GM13976 (cell line): ENCODE measurements around the gene HLTF.

Source experiments
- DNase-seq: peaks from one replicate; pipeline ENCODE4 v3.0.0; 2012; ENCODE audit warnings: low spot score
- CTCF ChIP-seq: IDR thresholded peaks from 2 replicates; pipeline ENCODE4 v1.5.1; 2012; ENCODE audit warnings: borderline replicate concordance, mild to moderate bottlenecking; ENCODE audit not compliant: insufficient read depth; ENCODE audit errors: extremely low read depth, missing control alignments, control extremely low read depth
- in situ Hi-C: fragments of 300-500 bp; cut with MboI; formaldehyde crosslinking; loops from one replicate; pipeline ENCODE4 v1.12.0; 2022; ENCODE audit warnings: low sequenced_read_pairs, mixed read lengths, inconsistent platforms; ENCODE audit not compliant: unreplicated experiment

The HLTF gene

GRCh38 chr3:149016242-149016641, 70.1 kb downstream of the HLTF start:
- no peak for DNase-seq
- in situ Hi-C loops, result no loop called here
- no peak for TF ChIP-seq CTCF

- TF ChIP-seq CTCF, result no peak
- in situ Hi-C loops, result no loop called here
- DNase-seq, result no peak
These were observed 70.9 kb downstream of the HLTF start for GRCh38 chr3:149015393-149015792.

GRCh38 chr3:149013726-149014125, 72.6 kb downstream of the HLTF start:
- in situ Hi-C loops, result no loop called here
- no peak for TF ChIP-seq CTCF
- no peak for DNase-seq

GRCh38 chr3:149011676-149012075, 74.7 kb downstream of the HLTF start:
- in situ Hi-C loops, result no loop called here
- no peak for TF ChIP-seq CTCF
- DNase-seq, result no peak

GRCh38 chr3:149010966-149011365, 75.4 kb downstream of the HLTF start:
- no peak for TF ChIP-seq CTCF
- DNase-seq, result no peak
- in situ Hi-C loops, result no loop called here

- TF ChIP-seq CTCF, result no peak
These were observed 75.8 kb downstream of the HLTF start for GRCh38 chr3:149010504-149010951.

GRCh38 chr3:149009732-149010131, 76.6 kb downstream of the HLTF start:
- in situ Hi-C loops, result no loop called here
- DNase-seq, result peak; percentile 36
- TF ChIP-seq CTCF, result no peak

More at GRCh38 chr3:149010504-149010951, 75.8 kb downstream of the HLTF start:
- no peak for DNase-seq
- in situ Hi-C loops, result no loop called here
